Activated naive CD4-positive, alpha-beta T cell (primary cell): Measurements from ENCODE around the gene CCDC88C.

Experiments used
- DNase-seq, 4 experiments: peaks; one replicate each; lab custom pipeline; 2025; lab: John Stamatoyannopoulos, UW

CCDC88C gene

GRCh38 chr14:91377700-91378652 is 39.6 kb downstream of the CCDC88C start:
- no peak for DNase-seq

- DNase-seq, result no peak
These were observed 40.8 kb downstream of the CCDC88C start for GRCh38 chr14:91376547-91377477.

GRCh38 chr14:91375720-91376452 is 41.7 kb downstream of the CCDC88C start:
- no peak for DNase-seq

GRCh38 chr14:91374879-91375702 is 42.5 kb downstream of the CCDC88C start:
- DNase-seq, result no peak

- no peak for DNase-seq
These were observed 43.2 kb downstream of the CCDC88C start for GRCh38 chr14:91374287-91374878.

- DNase-seq, result peak in 1 of 4 experiments; percentile 18
These were observed 43.9 kb downstream of the CCDC88C start for GRCh38 chr14:91373591-91374254.

- peak in 1 of 4 experiments; percentile 44 for DNase-seq
These were observed 44.7 kb downstream of the CCDC88C start for GRCh38 chr14:91372671-91373495.

- DNase-seq, result no peak
These were observed 45.6 kb downstream of the CCDC88C start for GRCh38 chr14:91371990-91372375.

- no peak for DNase-seq
These were observed 46.3 kb downstream of the CCDC88C start for GRCh38 chr14:91371011-91371989.

GRCh38 chr14:91369628-91370445 is 47.8 kb downstream of the CCDC88C start:
- DNase-seq, result no peak

GRCh38 chr14:91368776-91369416 is 48.7 kb downstream of the CCDC88C start:
- no peak for DNase-seq

GRCh38 chr14:91367173-91368171 is 50.1 kb downstream of the CCDC88C start:
- DNase-seq, result peak in 1 of 4 experiments; percentile 20

GRCh38 chr14:91366749-91367148 is 50.9 kb downstream of the CCDC88C start:
- DNase-seq, result no peak

- DNase-seq, result no peak
These were observed 52.1 kb downstream of the CCDC88C start for GRCh38 chr14:91365552-91365951.
